D721Med (cell line): Measurements from ENCODE around the gene CCNK.

Source experiments
- DNase-seq: peaks from one replicate; pipeline ENCODE4 v3.0.0; 2011; ENCODE audit warnings: low spot score; ENCODE audit not compliant: insufficient read length
- FAIRE-seq: peaks from 2 replicates; lab custom pipeline; 2011; peaks lifted over from hg19 to GRCh38; lab: Jason Lieb, UNC
- CTCF ChIP-seq: IDR thresholded peaks from 2 replicates; pipeline ENCODE4 v1.5.1; 2012; ENCODE audit warnings: mild to moderate bottlenecking, control low read depth; ENCODE audit not compliant: insufficient read depth; ENCODE audit errors: missing control alignments

CCNK gene

GRCh38 chr14:99550387-99550992, 69.3 kb downstream of the CCNK start:
- no peak for FAIRE-seq
- TF ChIP-seq CTCF, result no peak
- no peak for DNase-seq

- FAIRE-seq (no peak), DNase-seq (no peak)
Measured at GRCh38 chr14:99551034-99551922, 70.1 kb downstream of the CCNK start.

GRCh38 chr14:99552021-99552553, 70.9 kb downstream of the CCNK start:
- no peak for DNase-seq
- no peak for FAIRE-seq
- no peak for TF ChIP-seq CTCF

More at GRCh38 chr14:99551034-99551922, 70.1 kb downstream of the CCNK start:
- no peak for TF ChIP-seq CTCF

- DNase-seq, result no peak
- TF ChIP-seq CTCF, result no peak
- no peak for FAIRE-seq
Measured at GRCh38 chr14:99552572-99553216, 71.5 kb downstream of the CCNK start.

GRCh38 chr14:99554184-99554583, 73.0 kb downstream of the CCNK start:
- TF ChIP-seq CTCF, result no peak
- DNase-seq, result no peak
- no peak for FAIRE-seq

- TF ChIP-seq CTCF, result no peak
- no peak for FAIRE-seq
- DNase-seq, result no peak
Measured at GRCh38 chr14:99554757-99555531, 73.7 kb downstream of the CCNK start.
